HTR-8/SVneo (cell line): Measurements from ENCODE around the gene MAPK1.

Experiments used
- DNase-seq: peaks from one replicate; pipeline ENCODE4 v3.0.0; 2011; ENCODE audit warnings: low spot score, mixed read lengths; ENCODE audit not compliant: insufficient read length
- FAIRE-seq: peaks from 2 replicates; lab custom pipeline; 2011; peaks lifted over from hg19 to GRCh38; lab: Jason Lieb, UNC

The MAPK1 gene

GRCh38 chr22:21713428-21714058 is 153.9 kb downstream of the MAPK1 start:
- DNase-seq (no peak), FAIRE-seq (no peak)

GRCh38 chr22:21712751-21713427 is 154.6 kb downstream of the MAPK1 start:
- FAIRE-seq (no peak), DNase-seq (peak; percentile 69)

- FAIRE-seq (no peak), DNase-seq (no peak)
Observed at GRCh38 chr22:21711851-21712250, 155.6 kb downstream of the MAPK1 start.

- no peak for DNase-seq
- FAIRE-seq: no peak
Observed at GRCh38 chr22:21710156-21710555, 157.3 kb downstream of the MAPK1 start.

GRCh38 chr22:21709688-21710087 is 157.8 kb downstream of the MAPK1 start:
- FAIRE-seq: no peak
- DNase-seq: no peak

DNA sequence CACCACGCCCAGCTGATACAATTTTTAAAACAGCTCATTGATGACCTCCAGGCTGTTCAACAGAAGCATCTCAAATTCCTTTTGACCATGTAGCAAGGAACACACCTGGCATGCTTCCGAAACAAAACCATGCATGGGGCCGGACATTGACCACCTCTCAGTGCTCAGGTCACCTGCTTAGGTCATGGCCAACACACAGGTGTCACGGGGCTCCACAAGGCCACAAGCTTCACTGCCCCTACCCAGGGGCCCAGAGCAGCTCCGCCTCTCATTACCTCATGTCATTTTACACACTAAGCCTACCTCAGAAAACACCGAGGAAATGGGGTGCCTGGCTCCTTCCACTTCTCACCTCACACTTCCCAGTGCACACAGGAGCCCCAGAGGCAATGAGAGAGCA is 158.5 kb downstream of the MAPK1 start:
- no peak for DNase-seq
- no peak for FAIRE-seq

DNA sequence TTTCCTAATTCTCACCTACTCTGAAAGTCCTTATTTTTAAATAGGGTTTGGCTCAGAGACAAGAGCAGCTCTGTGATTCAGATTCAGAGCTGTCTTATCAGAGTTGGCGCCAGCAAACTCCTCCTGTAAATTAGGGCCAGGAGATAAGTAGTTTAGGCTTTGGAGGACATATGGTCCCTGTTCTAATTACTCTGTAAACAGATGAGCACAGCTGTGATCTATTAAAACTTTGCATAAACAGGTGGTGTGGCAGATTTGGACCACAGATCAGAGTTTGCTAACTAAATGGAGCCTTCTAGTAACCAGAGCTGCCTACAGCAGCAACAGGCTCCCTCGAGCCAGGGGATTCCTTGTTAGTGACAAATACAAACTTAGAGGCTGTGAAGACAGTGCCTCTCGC is 159.8 kb downstream of the MAPK1 start:
- FAIRE-seq (no peak), DNase-seq (no peak)
